ENCODE results near the gene PTPN5.

DNA sequence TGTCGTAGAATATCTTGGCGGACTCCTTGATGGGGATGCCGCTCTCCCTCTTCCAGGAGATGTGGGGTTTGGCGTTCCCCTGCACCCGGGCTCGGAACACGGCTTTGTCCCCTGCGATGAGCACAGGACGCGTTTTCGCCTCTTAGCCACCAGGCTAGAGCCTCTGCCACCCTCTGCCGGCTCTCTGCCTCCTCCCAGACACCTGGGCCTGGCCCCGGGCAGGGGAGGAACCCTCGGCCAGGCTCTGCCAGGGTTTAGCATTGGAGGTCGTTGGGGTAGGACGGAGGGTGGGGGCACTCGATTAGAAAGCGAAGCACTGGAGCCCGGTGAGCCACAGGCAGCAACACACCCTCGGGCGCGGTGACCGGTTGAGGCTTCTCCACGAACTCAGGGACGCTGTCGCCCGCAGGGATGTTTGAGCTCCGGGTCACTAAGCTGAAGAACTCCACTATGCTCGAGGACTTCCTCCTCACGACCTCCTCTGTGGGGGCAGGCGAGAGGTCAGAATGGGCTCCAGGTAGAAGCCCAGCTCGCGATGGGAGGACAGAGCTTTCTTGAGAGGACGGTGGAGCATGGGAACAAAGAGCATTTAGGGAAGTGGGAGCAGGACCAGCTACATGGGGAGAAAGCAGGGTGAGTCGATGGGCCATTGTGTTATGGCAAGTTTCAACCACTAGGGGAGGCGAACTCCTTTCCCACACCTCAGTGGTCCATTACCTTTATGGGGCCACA is 69.9 kb downstream of the PTPN5 start:
- TF ChIP-seq, protein P1, sequence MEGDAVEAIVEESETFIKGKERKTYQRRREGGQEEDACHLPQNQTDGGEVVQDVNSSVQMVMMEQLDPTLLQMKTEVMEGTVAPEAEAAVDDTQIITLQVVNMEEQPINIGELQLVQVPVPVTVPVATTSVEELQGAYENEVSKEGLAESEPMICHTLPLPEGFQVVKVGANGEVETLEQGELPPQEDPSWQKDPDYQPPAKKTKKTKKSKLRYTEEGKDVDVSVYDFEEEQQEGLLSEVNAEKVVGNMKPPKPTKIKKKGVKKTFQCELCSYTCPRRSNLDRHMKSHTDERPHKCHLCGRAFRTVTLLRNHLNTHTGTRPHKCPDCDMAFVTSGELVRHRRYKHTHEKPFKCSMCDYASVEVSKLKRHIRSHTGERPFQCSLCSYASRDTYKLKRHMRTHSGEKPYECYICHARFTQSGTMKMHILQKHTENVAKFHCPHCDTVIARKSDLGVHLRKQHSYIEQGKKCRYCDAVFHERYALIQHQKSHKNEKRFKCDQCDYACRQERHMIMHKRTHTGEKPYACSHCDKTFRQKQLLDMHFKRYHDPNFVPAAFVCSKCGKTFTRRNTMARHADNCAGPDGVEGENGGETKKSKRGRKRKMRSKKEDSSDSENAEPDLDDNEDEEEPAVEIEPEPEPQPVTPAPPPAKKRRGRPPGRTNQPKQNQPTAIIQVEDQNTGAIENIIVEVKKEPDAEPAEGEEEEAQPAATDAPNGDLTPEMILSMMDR (IDR thresholded peaks at IDR 0.05; ENCODE audit: low read length) = peak; percentile 74
- TF ChIP-seq EZH2 (optimal IDR thresholded peaks at IDR 0.05; ENCODE audit: low read depth, low read length) = no peak
